H1 (cell line): ENCODE results near the gene LRP8. TPM values are rescaled to one million over a fixed set of nuclear protein-coding genes. Genes with fewer than 3 reads are reported as not detected.
A peak's percentile ranks its signal among the peaks of the same experiment; 100 is the strongest.
"Not testable (repeated sequence)": the region's sequence is repeated elsewhere in the genome, so short reads cannot be mapped to it uniquely, and the experiment has no call there.

Experiments
- CTCF ChIA-PET: fragments of 300-600 bp; sonication (Branson Sonifier 250); formaldehyde crosslinking; loops from one replicate; lab custom pipeline; 2021; ENCODE audit not compliant: partially characterized antibody; lab: Charles Lee
- POLR2A ChIA-PET: fragments of 300-600 bp; sonication (Branson Sonifier 250); formaldehyde crosslinking; loops from one replicate; lab custom pipeline; 2021; ENCODE audit warnings: inconsistent platforms; ENCODE audit not compliant: partially characterized antibody; lab: Charles Lee
- DNase-seq, 2 experiments: peaks; one replicate each; pipeline versions ENCODE4 v3.0.0 to v3.0.0-alpha.2; 2010 to 2022; ENCODE audit warnings: low spot score in 2 of 2, low read depth in 1 of 2, mixed read lengths in 1 of 2
- FAIRE-seq: peaks from 2 replicates; lab custom pipeline; 2011; peaks lifted over from hg19 to GRCh38; lab: Jason Lieb, UNC
- H2AFZ ChIP-seq: 2 replicates; pipeline ENCODE4 v1.8.1; 2012; ENCODE audit warnings: low read length, inconsistent platforms
- H2AK5ac ChIP-seq: 2 replicates; pipeline ENCODE4 v1.6.1; 2013; ENCODE audit warnings: low read depth, low read length
- H2BK120ac ChIP-seq: replicated peaks from 2 replicates; pipeline ENCODE3; 2013; ENCODE audit warnings: low read depth, low read length, inconsistent platforms
- H2BK12ac ChIP-seq: 2 replicates; pipeline ENCODE4 v1.6.1; 2013; ENCODE audit warnings: low read depth, low read length
- H2BK15ac ChIP-seq: 2 replicates; pipeline ENCODE4 v1.6.1; 2013; ENCODE audit warnings: low read length
- H2BK20ac ChIP-seq: 2 replicates; pipeline ENCODE4 v1.6.1; 2013; ENCODE audit warnings: low read length
- H2BK5ac ChIP-seq: 2 replicates; pipeline ENCODE4 v1.6.1; 2013; ENCODE audit warnings: low read depth, low read length
- H3K14ac ChIP-seq: 2 replicates; pipeline ENCODE4 v1.6.1; 2013; ENCODE audit warnings: inconsistent platforms; ENCODE audit not compliant: insufficient read length
- H3K18ac ChIP-seq: 2 replicates; pipeline ENCODE4 v1.6.1; 2013; ENCODE audit warnings: low read length; ENCODE audit errors: extremely low read depth
- H3K23ac ChIP-seq: 2 replicates; pipeline ENCODE4 v1.6.1; 2013; ENCODE audit warnings: inconsistent platforms; ENCODE audit not compliant: insufficient read length
- H3K23me2 ChIP-seq: 2 replicates; pipeline ENCODE4 v1.6.1; 2013; ENCODE audit warnings: low read depth, low read length
- H3K27ac ChIP-seq: 2 replicates; pipeline ENCODE4 v1.6.1; 2011; ENCODE audit warnings: low read depth, low read length, inconsistent platforms
- H3K27me3 ChIP-seq, 4 experiments: replicated peaks in 1 of 4; 1 replicate in 1 of 4; 2 replicates in 3 of 4; pipeline versions ENCODE4 v1.6.1 to v1.8.1; 2011 to 2013; ENCODE audit warnings: low read length in 3 of 4, mild to moderate bottlenecking in 3 of 4, inconsistent platforms in 2 of 4, mixed read lengths in 2 of 4, moderate library complexity in 1 of 4; ENCODE audit not compliant: control insufficient read depth in 3 of 4, insufficient read depth in 3 of 4; ENCODE audit errors: extremely low read depth in 1 of 4
- H3K36me3 ChIP-seq, 4 experiments: 2 replicates each; pipeline versions ENCODE4 v1.6.1 to v1.8.1; 2011 to 2013; ENCODE audit warnings: mild to moderate bottlenecking in 4 of 4, low read length in 3 of 4, moderate library complexity in 2 of 4, control low read depth in 1 of 4, inconsistent platforms in 1 of 4; ENCODE audit not compliant: insufficient read depth in 4 of 4, control insufficient read depth in 2 of 4
- H3K4ac ChIP-seq: replicated peaks from 2 replicates; pipeline ENCODE3; 2013; ENCODE audit warnings: low read length, low read depth, mixed read lengths, inconsistent platforms; ENCODE audit not compliant: insufficient read length
- H3K4me1 ChIP-seq, 4 experiments: replicated peaks in 1 of 4; 1 replicate in 1 of 4; 2 replicates in 3 of 4; pipeline versions ENCODE4 v1.6.1 to v1.8.1; 2011 to 2013; ENCODE audit warnings: low read length in 3 of 4, inconsistent platforms in 2 of 4, mixed read lengths in 1 of 4; ENCODE audit not compliant: insufficient read depth in 4 of 4, control insufficient read depth in 3 of 4
- H3K4me2 ChIP-seq, 2 experiments: 2 replicates each; pipeline versions ENCODE4 v1.6.1 to v1.8.1; 2011 to 2013; ENCODE audit warnings: low read depth in 2 of 2, low read length in 2 of 2, control low read depth in 1 of 2, inconsistent platforms in 1 of 2, mild to moderate bottlenecking in 1 of 2; ENCODE audit not compliant: insufficient read depth in 1 of 2
- H3K4me3 ChIP-seq, 4 experiments: fragments of 200-600, 300-600 bp in 1 of 4; sonication (generic), shearing (Covaris generic), sonication (Bioruptor Twin) in 1 of 4; 2 replicates each; pipeline versions ENCODE4 v1.5.1 to v1.8.1; 2011 to 2016; ENCODE audit warnings: low read length in 4 of 4, low read depth in 3 of 4, control low read depth in 2 of 4, inconsistent platforms in 2 of 4, mild to moderate bottlenecking in 2 of 4, mixed read lengths in 1 of 4, moderate library complexity in 1 of 4; ENCODE audit not compliant: insufficient read depth in 2 of 4; ENCODE audit errors: extremely low read depth in 1 of 4
- H3K56ac ChIP-seq: replicated peaks from 2 replicates; pipeline ENCODE3; 2013; ENCODE audit warnings: low read depth, mild to moderate bottlenecking, mixed read lengths, low read length, inconsistent platforms; ENCODE audit not compliant: insufficient read length
- H3K79me1 ChIP-seq: 2 replicates; pipeline ENCODE4 v1.6.1; 2013; ENCODE audit warnings: low read depth, low read length, control low read depth
- H3K79me2 ChIP-seq, 2 experiments: 2 replicates each; pipeline versions ENCODE4 v1.6.1 to v1.8.1; 2012 to 2013; ENCODE audit warnings: low read length in 2 of 2, mild to moderate bottlenecking in 2 of 2, inconsistent platforms in 1 of 2; ENCODE audit not compliant: insufficient read depth in 2 of 2, control insufficient read depth in 1 of 2
- H3K9ac ChIP-seq, 4 experiments: replicated peaks in 1 of 4; 1 replicate in 1 of 4; 2 replicates in 3 of 4; pipeline versions ENCODE4 v1.6.1 to v1.8.1; 2011 to 2013; ENCODE audit warnings: low read depth in 3 of 4, low read length in 3 of 4, control low read depth in 2 of 4, mild to moderate bottlenecking in 2 of 4, moderate library complexity in 2 of 4, inconsistent platforms in 1 of 4; ENCODE audit errors: extremely low read depth in 1 of 4
- H3K9me3 ChIP-seq, 2 experiments: 2 replicates each; pipeline versions ENCODE4 v1.6.1 to v1.8.1; 2012 to 2013; ENCODE audit warnings: mild to moderate bottlenecking in 2 of 2, moderate library complexity in 2 of 2, control low read depth in 1 of 2, inconsistent platforms in 1 of 2, low read depth in 1 of 2, low read length in 1 of 2, mixed read lengths in 1 of 2; ENCODE audit not compliant: insufficient read depth in 2 of 2
- H4K20me1 ChIP-seq, 2 experiments: replicated peaks in 1 of 2; 2 replicates each; pipeline versions ENCODE3 to v1.8.1; 2011 to 2013; ENCODE audit warnings: inconsistent platforms in 2 of 2, low read length in 2 of 2, mild to moderate bottlenecking in 1 of 2; ENCODE audit not compliant: insufficient read depth in 2 of 2, control insufficient read depth in 1 of 2
- H4K5ac ChIP-seq: 2 replicates; pipeline ENCODE4 v1.6.1; 2013; ENCODE audit warnings: low read length, low read depth, mixed read lengths, inconsistent platforms; ENCODE audit not compliant: insufficient read length
- H4K8ac ChIP-seq: 2 replicates; pipeline ENCODE4 v1.8.0; 2013; ENCODE audit warnings: mild to moderate bottlenecking, moderate library complexity, low read length, inconsistent platforms; ENCODE audit not compliant: insufficient read depth; ENCODE audit errors: extremely low read depth
- H4K91ac ChIP-seq: replicated peaks from 2 replicates; pipeline ENCODE3; 2013; ENCODE audit warnings: low read length, mixed read lengths, inconsistent platforms; ENCODE audit not compliant: insufficient read length
- SIRT6 ChIP-seq: IDR thresholded peaks from one replicate; pipeline ENCODE4 v1.7.1; 2012; ENCODE audit warnings: low read length, inconsistent platforms
- WGBS, 2 experiments: shearing (Covaris generic) in 1 of 2; methylation state at CpG; one replicate each; pipeline versions ENCODE4 v1.1.6 to v1.1.7; 2013 to 2015; ENCODE audit warnings: low lambda C conversion rate in 2 of 2, mixed read lengths in 2 of 2, inconsistent platforms in 1 of 2, low coverage in 1 of 2, missing lambda C conversion rate in 1 of 2; ENCODE audit not compliant: insufficient replicate concordance in 2 of 2, insufficient coverage in 1 of 2, insufficient read length in 1 of 2; ENCODE audit errors: extremely low coverage in 1 of 2, missing lambda C conversion rate in 1 of 2; 5-methylcytosine and 5-hydroxymethylcytosine counted together
- polyA plus RNA-seq, 7 experiments: library from polyadenylated mRNA; depleted of rRNA in 3 of 7; stranded (reverse) in 5 of 7; unstranded in 2 of 7; fragments of >200 nt in 5 of 7; fragments of 200-250 nt in 2 of 7; gene quantifications; 1 replicate in 5 of 7; 2 replicates in 1 of 7; 4 replicates in 1 of 7; pipeline versions ENCODE4 v1.2.1 to v1.2.3, GENCODE V29; 2011 to 2013; ENCODE audit warnings: missing spikeins in 2 of 7, mixed read lengths in 2 of 7
- total RNA-seq: library from RNA; stranded (reverse); fragmentation: NEBNext Ultra II Directional; extraction: Animal tissue kit (Norgen Biotek cat#: 25700); gene quantifications from 2 replicates; pipeline ENCODE4 v1.2.1, GENCODE V29; 2021

Gene LRP8
- total and polyA plus RNA-seq, 2 of the 8 experiments (the other 6 are each of a cell fraction or from before 2014, with no cell fraction given): 63.2 to 66.4 TPM

DNA sequence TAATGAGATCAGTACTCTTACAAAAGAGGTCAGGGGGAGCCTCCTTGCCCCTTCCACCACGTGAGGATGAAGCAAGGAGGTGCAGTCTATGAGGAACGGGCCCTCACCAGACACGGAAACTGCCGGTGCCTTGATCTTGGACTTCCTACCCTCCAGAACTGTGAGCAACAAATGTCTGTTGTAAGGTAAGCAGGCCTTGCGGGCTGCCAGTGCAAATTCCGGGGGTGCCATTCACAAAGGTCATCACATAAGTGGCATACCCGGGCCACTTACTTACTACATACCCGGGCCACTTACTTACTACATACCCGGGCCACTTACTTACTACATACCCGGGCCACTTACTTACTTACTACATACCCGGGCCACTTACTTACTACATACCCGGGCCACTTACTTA is 44.7 kb downstream of the LRP8 start:
- H3K23me2 ChIP-seq, DNase-seq, H3K9me3 ChIP-seq, FAIRE-seq, H4K91ac ChIP-seq, H3K27ac ChIP-seq, H3K56ac ChIP-seq, H2BK5ac ChIP-seq, H2BK20ac ChIP-seq, H2BK12ac ChIP-seq, H4K20me1 ChIP-seq, H3K14ac ChIP-seq, H3K4me1 ChIP-seq, H3K79me2 ChIP-seq, H3K18ac ChIP-seq, H2BK120ac ChIP-seq, POLR2A ChIA-PET, H3K4ac ChIP-seq, H2BK15ac ChIP-seq, H3K4me3 ChIP-seq, H4K8ac ChIP-seq, H2AK5ac ChIP-seq, H3K9ac ChIP-seq, H2AFZ ChIP-seq, H3K27me3 ChIP-seq, H3K79me1 ChIP-seq, H4K5ac ChIP-seq, H3K23ac ChIP-seq, H3K4me2 ChIP-seq: not testable (repeated sequence)
- 91% methylated on average over 12 of the region's 12 CpGs; no CpG with 5 or more reads in 1 of the 2 experiments for WGBS, 2 experiments
- TF ChIP-seq SIRT6: peak; percentile 20
- H3K36me3 ChIP-seq: peaks cover 9 to 68% (median 28%) of the 10 kb centered on the region in 4 experiments; a peak in 7 of 8 replicates
- CTCF ChIA-PET: interaction anchor here (1.8 kb wide), 1 partner anchor 8 kb away, joined by 7 read pairs; no protein-coding TSS in a partner anchor
